ENCODE results near the gene ERG.
A peak's percentile ranks its signal among the peaks of the same experiment; 100 is the strongest.

ERG gene

DNA sequence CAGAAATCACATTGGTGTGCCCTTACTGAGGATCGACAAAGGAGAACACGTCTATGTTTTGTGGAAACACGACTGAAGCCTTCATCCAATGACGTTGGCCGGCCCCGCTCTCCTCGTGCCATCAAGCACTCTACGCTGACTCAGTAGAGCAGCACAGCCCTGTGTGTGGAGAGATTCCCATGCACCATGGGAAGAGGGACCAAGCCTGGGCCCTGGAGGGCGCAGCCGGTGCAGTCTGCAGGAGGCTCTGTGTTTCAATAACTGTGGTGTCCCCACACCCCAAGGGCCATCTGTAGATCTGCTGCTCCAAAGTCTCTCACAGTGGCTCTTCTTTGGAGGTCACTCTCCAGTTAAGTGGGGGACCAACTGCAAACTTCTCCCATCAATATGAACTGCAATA lies 144.0 kb downstream of the ERG start:
- Histone ChIP-seq H3K9me3 (ENCODE audit: insufficient read depth, low read depth, low read length) (no peaks in the 10 kb centered on the region), H3K27me3 (ENCODE audit: insufficient read depth, low read length) (peaks cover 28% of the 10 kb centered on the region), H3K4me1 (ENCODE audit: insufficient read depth, low read length) (peaks cover 19% of the 10 kb centered on the region; the same call in 1 of the 2 replicates), H3K27ac (ENCODE audit: low read length) (no peak overlapping the region), H3K36me3 (ENCODE audit: insufficient read depth, low read depth, low read length) (no peaks in the 10 kb centered on the region), H3K9ac (ENCODE audit: low read depth, low read length) (no peak overlapping the region), H3K4me3 (ENCODE audit: low read length) (no peak overlapping the region)

DNA sequence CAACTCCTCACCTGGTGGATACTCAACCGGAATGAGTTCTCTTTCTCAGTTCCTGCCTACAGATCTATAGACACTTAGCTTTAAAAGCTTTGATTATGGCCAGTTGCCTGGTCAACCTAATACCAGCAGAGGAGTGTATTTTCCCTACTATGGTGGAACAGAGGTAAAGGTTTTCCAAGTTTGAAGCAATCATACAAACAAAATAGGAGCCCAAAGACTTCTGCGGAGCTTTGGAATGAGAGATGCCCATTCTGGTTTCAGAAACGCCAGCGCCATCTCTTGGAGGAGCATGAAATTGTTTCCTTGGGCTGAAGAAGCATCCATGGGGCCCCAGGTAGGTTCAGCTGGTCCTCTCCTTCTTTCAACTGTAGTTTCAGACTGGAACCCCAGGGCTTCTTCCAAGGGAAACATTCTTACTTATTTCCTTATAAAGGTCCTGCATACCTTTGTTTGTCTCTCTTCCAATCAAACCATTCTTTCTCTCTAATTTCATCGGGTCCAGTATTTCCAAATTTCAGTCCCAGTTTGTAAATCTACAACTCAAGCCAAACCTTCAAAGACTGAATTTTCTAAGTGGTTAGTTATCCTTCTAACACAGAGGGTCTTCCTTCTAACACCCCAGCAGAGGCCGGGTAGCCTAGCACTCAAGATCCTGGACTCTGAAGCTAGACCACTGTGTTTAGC lies 145.6 kb downstream of the ERG start:
- peaks cover 28% of the 10 kb centered on the region for H3K27me3 ChIP-seq (ENCODE audit: insufficient read depth, low read length)
- no peak overlapping the region for H3K4me3 ChIP-seq (ENCODE audit: low read length)
- H3K27ac ChIP-seq (ENCODE audit: low read length): no peak overlapping the region
- H3K9ac ChIP-seq (ENCODE audit: low read depth, low read length): peak overlapping the region; percentile 37; the same call in 1 of the 2 replicates
- peaks cover 19% of the 10 kb centered on the region; the same call in 1 of the 2 replicates for H3K4me1 ChIP-seq (ENCODE audit: insufficient read depth, low read length)
- no peaks in the 10 kb centered on the region for H3K9me3 ChIP-seq (ENCODE audit: insufficient read depth, low read depth, low read length)
- H3K36me3 ChIP-seq (ENCODE audit: insufficient read depth, low read depth, low read length): no peaks in the 10 kb centered on the region

DNA sequence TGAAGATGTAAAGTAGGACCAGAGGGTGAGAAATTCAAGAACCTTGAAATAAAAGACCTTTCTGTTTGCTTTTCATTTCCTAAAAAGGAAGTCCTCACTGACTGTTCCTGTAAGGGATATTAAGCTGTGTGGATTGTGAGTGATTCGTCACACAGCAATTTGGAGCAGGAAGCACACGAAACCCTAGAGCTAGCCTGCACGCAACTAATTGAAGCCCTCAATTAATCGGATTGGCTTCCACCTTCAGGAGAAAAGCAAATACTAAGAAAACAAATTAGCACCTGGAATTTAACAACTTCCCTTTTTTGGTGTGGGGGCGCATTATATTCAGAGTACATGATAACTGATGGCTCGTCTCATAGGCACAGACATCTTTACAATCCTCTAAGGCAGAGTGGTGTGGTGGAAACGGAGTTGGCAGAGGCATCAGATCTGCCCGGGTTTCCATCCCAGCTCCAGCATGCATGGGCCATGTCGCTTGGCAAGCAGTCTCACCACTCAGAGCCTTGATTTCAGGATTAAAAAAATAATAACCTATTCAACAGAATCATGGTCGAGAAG lies 146.2 kb downstream of the ERG start:
- Histone ChIP-seq H3K4me3 (ENCODE audit: low read length) (no peak overlapping the region), H3K27me3 (ENCODE audit: insufficient read depth, low read length) (peaks cover 28% of the 10 kb centered on the region), H3K36me3 (ENCODE audit: insufficient read depth, low read depth, low read length) (no peaks in the 10 kb centered on the region), H3K4me1 (ENCODE audit: insufficient read depth, low read length) (peaks cover 19% of the 10 kb centered on the region; the same call in 1 of the 2 replicates), H3K27ac (ENCODE audit: low read length) (no peak overlapping the region), H3K9me3 (ENCODE audit: insufficient read depth, low read depth, low read length) (no peaks in the 10 kb centered on the region), H3K9ac (ENCODE audit: low read depth, low read length) (peak overlapping the region; percentile 37; the same call in 1 of the 2 replicates)

DNA sequence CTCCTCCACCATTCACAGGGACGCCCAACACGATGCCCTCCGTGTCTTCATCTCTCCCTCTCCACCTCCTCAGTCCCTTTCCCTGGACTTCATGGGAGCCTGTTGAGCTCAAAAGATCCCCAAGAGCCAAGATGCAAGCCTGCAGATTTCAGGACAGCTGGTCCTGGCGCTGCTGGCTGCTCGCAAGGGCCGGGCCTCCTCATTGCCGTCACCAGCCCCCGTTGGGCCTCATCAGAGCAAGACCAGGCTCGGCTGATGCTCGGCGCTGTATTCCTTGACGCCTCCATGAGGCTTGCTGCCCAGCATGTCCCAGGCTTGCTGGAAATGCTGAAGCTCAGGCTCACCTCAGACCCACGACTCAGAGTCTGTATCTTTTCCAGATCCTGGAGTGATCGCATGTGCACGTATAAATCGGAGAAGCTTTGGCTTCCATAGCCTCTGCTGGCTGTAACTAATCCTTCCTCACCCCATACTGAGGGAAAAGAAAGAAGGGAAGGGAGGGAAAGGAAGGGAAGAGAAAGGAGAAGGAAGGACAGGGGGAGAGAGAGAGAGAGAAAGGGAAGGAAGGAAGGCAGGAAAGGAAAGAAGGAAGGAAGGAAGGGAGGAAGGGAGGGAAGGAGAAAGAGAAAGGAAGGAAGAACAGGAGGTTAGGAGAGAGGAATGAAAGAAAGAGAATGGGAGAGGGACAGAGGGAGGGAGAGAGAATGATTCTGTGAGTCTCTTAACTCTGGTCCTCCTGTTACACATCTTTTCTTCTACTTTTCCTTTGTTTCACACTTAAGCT lies 146.9 kb downstream of the ERG start:
- Histone ChIP-seq H3K4me3 (ENCODE audit: low read length) (no peak overlapping the region), H3K27ac (ENCODE audit: low read length) (no peak overlapping the region), H3K9me3 (ENCODE audit: insufficient read depth, low read depth, low read length) (no peaks in the 10 kb centered on the region), H3K9ac (ENCODE audit: low read depth, low read length) (peak overlapping the region; percentile 12; the same call in 1 of the 2 replicates), H3K36me3 (ENCODE audit: insufficient read depth, low read depth, low read length) (no peaks in the 10 kb centered on the region), H3K27me3 (ENCODE audit: insufficient read depth, low read length) (peaks cover 28% of the 10 kb centered on the region), H3K4me1 (ENCODE audit: insufficient read depth, low read length) (peaks cover 19% of the 10 kb centered on the region; the same call in 1 of the 2 replicates)

DNA sequence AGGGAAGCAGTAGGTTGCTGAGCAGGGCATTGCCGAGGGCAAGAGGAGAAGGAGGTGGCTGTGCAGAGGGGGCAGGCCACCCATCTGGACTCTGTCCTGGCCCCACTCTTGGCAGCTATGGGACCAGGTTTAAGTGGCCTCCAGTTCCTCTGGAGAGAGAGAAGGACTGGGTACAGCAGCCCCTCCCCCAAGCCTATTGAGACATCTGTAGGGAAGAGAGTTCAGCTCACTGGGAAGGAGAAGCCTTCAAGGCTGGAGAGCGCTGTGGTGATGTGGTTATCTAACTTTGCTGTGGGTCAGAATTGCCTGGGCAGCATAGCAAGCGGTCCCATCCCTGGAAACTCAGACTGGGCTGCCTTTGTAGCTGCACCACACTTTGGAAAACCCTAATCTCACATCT lies 147.6 kb downstream of the ERG start:
- H3K36me3 ChIP-seq (ENCODE audit: insufficient read depth, low read depth, low read length): no peaks in the 10 kb centered on the region

DNA sequence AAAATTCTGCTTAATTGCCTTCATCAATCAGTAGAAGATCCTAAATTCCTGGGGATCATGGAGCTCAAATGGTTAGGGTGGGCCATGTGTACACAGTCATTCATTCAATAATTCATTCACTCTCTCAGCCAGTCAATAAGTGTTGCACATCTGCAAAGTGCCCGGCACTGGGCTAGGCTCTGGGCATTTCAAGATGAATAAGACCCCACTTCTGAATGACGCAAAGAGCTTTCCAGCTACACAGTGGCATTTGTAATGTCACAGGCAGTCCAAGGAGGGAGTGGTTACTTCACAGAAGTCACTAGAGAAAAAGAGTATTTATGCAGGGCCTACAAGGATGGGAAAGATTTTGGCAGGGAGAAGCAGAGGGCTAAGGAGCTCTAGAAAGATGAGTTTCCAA lies 148.3 kb downstream of the ERG start:
- H3K27ac ChIP-seq (ENCODE audit: low read length): no peak overlapping the region
- H3K36me3 ChIP-seq (ENCODE audit: insufficient read depth, low read depth, low read length): no peaks in the 10 kb centered on the region
- no peaks in the 10 kb centered on the region for H3K9me3 ChIP-seq (ENCODE audit: insufficient read depth, low read depth, low read length)
- peaks cover 20% of the 10 kb centered on the region for H3K27me3 ChIP-seq (ENCODE audit: insufficient read depth, low read length)
- peaks cover 16% of the 10 kb centered on the region; the same call in 1 of the 2 replicates for H3K4me1 ChIP-seq (ENCODE audit: insufficient read depth, low read length)
- no peak overlapping the region for H3K4me3 ChIP-seq (ENCODE audit: low read length)
- H3K9ac ChIP-seq (ENCODE audit: low read depth, low read length): no peak overlapping the region

More for the DNA sequence above, 147.6 kb downstream of the ERG start:
- Histone ChIP-seq H3K27me3 (ENCODE audit: insufficient read depth, low read length) (peaks cover 27% of the 10 kb centered on the region), H3K9me3 (ENCODE audit: insufficient read depth, low read depth, low read length) (no peaks in the 10 kb centered on the region), H3K27ac (ENCODE audit: low read length) (no peak overlapping the region), H3K9ac (ENCODE audit: low read depth, low read length) (no peak overlapping the region), H3K4me3 (ENCODE audit: low read length) (no peak overlapping the region), H3K4me1 (ENCODE audit: insufficient read depth, low read length) (peaks cover 16% of the 10 kb centered on the region; the same call in 1 of the 2 replicates)

DNA sequence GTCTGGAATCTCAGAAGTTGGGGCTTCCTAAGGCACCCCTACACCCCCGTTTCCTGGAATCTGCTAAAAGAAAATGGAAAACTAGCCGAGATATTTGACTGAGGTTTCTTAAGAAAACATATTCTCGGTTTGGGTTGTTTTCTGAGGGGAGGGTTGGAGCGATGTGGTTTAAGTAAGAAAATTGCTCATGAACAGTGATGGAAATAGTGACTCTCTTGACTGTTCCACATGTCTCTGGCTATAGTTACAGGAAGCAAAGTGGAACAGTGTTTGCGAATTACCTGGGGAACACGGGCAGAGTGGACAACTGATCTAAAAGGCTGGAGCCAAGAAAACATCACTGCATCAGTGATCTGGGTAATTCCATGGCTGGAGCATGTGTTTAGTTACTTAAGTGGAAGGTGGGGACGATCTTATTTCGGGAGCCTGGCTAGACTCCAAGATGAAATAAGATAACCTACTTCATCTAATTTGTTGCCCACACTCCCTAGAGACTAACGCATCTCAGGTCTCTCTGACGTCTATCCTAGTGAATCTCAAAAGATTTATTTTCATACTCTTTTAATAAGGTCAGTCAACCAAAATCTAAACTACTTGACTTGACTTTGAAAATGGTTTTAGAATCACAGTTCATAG lies 149.0 kb downstream of the ERG start:
- Histone ChIP-seq H3K9me3 (ENCODE audit: insufficient read depth, low read depth, low read length) (no peaks in the 10 kb centered on the region), H3K36me3 (ENCODE audit: insufficient read depth, low read depth, low read length) (no peaks in the 10 kb centered on the region), H3K9ac (ENCODE audit: low read depth, low read length) (no peak overlapping the region), H3K27me3 (ENCODE audit: insufficient read depth, low read length) (peaks cover 20% of the 10 kb centered on the region), H3K27ac (ENCODE audit: low read length) (no peak overlapping the region), H3K4me1 (ENCODE audit: insufficient read depth, low read length) (peaks cover 16% of the 10 kb centered on the region; the same call in 1 of the 2 replicates), H3K4me3 (ENCODE audit: low read length) (no peak overlapping the region)

DNA sequence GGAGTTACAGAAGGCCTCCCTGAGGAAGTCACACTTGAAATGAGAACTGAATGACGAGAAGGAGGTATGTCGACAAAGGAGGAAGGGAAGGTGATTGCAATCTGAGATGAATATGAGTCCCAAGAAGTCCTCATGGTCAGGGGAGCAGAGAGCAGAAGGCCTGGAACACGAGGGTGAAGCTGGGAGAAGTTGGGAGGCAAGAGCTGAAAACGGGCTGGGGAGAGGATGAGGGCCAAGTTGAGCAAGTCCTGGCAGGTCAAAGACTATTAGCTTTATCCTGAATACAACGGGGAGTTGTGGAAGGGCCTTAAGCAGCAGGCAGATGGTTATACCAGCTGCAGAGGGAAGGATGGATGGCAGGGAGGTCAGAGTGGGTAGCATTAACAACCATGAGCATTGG lies 152.0 kb downstream of the ERG start:
- Histone ChIP-seq H3K36me3 (ENCODE audit: insufficient read depth, low read depth, low read length) (no peaks in the 10 kb centered on the region), H3K4me1 (ENCODE audit: insufficient read depth, low read length) (peaks cover 4% of the 10 kb centered on the region; the same call in 1 of the 2 replicates), H3K9ac (ENCODE audit: low read depth, low read length) (no peak overlapping the region), H3K27me3 (ENCODE audit: insufficient read depth, low read length) (peaks cover 11% of the 10 kb centered on the region), H3K27ac (ENCODE audit: low read length) (no peak overlapping the region), H3K4me3 (ENCODE audit: low read length) (no peak overlapping the region), H3K9me3 (ENCODE audit: insufficient read depth, low read depth, low read length) (no peaks in the 10 kb centered on the region)

DNA sequence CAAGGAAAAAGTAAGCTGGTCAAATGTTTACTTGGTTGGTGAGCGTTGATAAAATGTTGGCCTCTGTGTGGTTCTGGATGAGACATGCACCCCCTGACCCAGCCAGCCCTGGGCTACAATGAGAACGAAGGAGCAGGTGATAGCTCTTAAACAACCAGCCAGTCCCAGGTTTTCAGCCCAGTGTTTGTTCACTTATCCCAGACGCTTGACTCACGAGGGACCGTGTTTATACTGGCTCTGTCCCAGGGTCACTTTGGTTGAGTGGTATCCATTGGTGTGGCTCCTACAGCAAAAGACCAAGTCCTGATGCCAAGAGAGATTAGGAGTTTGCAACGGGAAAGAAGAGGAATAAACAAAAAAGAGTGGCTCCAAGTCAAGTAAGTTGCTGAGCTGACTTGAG lies 154.6 kb downstream of the ERG start:
- H3K4me3 ChIP-seq (ENCODE audit: low read length): no peak overlapping the region
- no peak overlapping the region for H3K27ac ChIP-seq (ENCODE audit: low read length)
- no peak overlapping the region for H3K9ac ChIP-seq (ENCODE audit: low read depth, low read length)
- no peaks in the 10 kb centered on the region for H3K9me3 ChIP-seq (ENCODE audit: insufficient read depth, low read depth, low read length)
- no peaks in the 10 kb centered on the region for H3K36me3 ChIP-seq (ENCODE audit: insufficient read depth, low read depth, low read length)
- H3K4me1 ChIP-seq (ENCODE audit: insufficient read depth, low read length): no peaks in the 10 kb centered on the region
- H3K27me3 ChIP-seq (ENCODE audit: insufficient read depth, low read length): no peaks in the 10 kb centered on the region; the same call in 1 of the 2 replicates

DNA sequence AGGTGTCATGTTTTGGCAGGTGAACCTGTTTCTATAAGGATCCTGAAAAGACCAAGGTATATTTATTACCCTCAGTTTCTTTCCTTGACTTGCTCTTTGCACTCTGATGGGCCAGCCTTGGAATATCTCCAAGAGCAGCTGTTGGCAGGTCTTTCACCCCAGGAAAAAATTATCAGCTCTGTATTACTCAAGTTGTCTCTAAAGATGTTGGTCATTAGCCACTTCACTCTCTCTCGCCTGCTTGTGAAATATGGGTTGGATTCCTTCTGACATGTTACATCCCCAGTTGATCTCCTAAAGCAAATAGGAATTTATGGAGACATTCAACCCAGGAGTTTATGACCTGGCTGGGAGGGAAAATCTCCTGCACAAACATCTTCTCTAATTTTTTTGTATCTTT lies 155.5 kb downstream of the ERG start:
- Histone ChIP-seq H3K36me3 (ENCODE audit: insufficient read depth, low read depth, low read length) (no peaks in the 10 kb centered on the region), H3K27ac (ENCODE audit: low read length) (no peak overlapping the region), H3K27me3 (ENCODE audit: insufficient read depth, low read length) (no peaks in the 10 kb centered on the region), H3K9ac (ENCODE audit: low read depth, low read length) (no peak overlapping the region), H3K4me1 (ENCODE audit: insufficient read depth, low read length) (no peaks in the 10 kb centered on the region), H3K9me3 (ENCODE audit: insufficient read depth, low read depth, low read length) (no peaks in the 10 kb centered on the region), H3K4me3 (ENCODE audit: low read length) (no peak overlapping the region)

DNA sequence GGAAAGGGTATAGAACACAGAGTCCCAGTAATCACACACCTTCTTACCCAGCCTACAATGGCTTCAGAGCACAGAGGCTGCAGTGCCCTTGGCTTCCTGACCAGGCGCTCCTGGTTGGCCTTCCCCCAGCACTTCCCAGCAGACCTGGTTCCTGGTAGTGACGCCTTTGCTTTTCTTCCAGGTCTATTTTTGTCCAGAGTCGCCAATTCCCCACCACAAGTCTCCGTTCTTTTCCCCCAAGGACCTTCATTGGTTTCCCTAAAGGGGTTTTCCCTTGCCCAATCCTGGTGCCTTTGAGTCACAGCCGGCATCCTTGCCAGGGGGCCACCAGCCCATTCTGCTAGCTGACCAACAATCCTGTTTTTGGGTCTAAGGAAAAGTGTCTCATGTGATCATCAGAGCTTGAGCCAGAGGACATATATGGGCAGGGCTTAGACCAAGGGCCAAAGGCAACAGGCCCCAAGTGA lies 156.7 kb downstream of the ERG start:
- Histone ChIP-seq H3K9ac (ENCODE audit: low read depth, low read length) (no peak overlapping the region), H3K9me3 (ENCODE audit: insufficient read depth, low read depth, low read length) (no peaks in the 10 kb centered on the region), H3K4me1 (ENCODE audit: insufficient read depth, low read length) (no peaks in the 10 kb centered on the region), H3K4me3 (ENCODE audit: low read length) (no peak overlapping the region), H3K27me3 (ENCODE audit: insufficient read depth, low read length) (no peaks in the 10 kb centered on the region), H3K27ac (ENCODE audit: low read length) (no peak overlapping the region), H3K36me3 (ENCODE audit: insufficient read depth, low read depth, low read length) (no peaks in the 10 kb centered on the region)

All from iPS-20b (cell line).